GM18907 (cell line): ENCODE results near the gene IDUA.

ENCODE experiments used
- ATAC-seq: cut with Tn5 transposase; IDR thresholded peaks from one replicate; pipeline ENCODE4 v1.9.1; 2021; ENCODE audit warnings: mild to moderate bottlenecking, moderate library complexity; ENCODE audit not compliant: unreplicated experiment

Gene IDUA

GRCh38 chr4:955931-956381 lies 30.9 kb upstream of the IDUA start:
- ATAC-seq: no peak

DNA sequence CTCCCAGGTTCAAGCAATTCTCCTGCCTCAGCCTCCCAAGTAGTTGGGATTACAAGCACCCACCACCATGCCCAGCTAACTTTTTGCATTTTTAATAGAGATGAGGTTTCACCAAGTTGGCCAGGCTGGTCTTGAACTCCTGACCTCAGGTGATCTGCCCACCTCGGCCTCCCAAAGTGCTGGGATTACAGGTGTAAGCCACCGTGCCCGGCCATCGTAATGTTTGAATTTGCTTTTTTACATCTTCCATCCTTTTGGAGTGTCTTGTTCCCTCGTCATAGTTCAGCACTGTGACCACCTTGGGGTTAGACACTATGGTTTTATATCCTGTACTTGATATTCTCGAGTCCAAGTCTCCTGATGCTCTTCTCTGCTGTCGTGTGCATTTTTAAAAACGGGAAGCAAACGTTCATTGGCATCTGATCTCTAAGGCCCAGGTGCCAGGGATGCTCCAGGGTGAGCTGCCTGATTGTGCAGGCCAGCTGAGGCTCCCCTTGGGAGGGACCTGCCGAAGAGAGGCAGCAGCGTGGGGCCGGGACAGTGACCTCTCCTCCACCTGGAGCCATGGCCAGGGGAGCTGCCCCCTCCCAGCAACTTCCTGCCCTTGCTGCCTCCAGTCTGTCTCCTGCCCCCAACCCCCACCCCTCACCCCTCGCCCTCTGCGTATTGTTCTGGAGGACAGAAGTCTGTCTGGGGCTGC lies 30.2 kb upstream of the IDUA start:
- no peak for ATAC-seq

DNA sequence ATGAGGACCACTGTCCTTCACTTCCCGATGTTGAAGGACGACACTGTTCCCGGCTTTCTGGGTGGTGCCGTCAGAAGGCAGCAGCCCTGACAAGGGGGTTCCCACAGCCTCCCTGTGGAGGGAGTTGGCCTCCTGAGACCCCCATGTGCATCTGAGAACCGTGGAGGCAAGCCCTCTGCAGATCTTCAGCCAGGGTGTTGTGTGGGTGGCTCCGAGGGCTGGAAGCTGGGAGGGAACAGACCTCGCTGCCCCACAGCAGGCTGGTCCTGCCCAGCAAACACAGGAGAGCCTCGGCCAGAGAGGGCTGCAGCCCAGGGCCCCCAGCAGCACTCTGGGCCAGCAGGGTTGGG lies 29.6 kb upstream of the IDUA start:
- ATAC-seq: no peak

GRCh38 chr4:957581-958313 lies 29.1 kb upstream of the IDUA start:
- ATAC-seq: no peak

DNA sequence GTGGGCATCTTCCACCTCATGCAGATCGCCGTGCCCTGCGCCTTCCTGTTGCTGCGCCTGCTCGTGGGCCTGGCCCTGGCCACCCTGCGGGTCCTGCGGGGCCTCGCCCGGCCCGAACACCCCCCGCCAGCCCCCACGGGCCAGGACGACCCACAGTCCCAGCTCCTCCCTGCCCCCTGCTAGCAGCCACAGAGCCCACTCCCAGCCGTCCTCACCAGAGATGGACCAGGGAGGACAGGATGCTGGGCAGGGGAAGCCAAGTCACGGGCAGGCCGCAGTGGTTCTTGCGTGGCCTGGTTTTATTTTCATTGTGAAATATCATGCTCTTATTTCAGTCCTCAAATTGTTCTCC lies 28.6 kb upstream of the IDUA start:
- ATAC-seq: no peak

- no peak for ATAC-seq
Observed at GRCh38 chr4:958696-959337, 28.0 kb upstream of the IDUA start.

DNA sequence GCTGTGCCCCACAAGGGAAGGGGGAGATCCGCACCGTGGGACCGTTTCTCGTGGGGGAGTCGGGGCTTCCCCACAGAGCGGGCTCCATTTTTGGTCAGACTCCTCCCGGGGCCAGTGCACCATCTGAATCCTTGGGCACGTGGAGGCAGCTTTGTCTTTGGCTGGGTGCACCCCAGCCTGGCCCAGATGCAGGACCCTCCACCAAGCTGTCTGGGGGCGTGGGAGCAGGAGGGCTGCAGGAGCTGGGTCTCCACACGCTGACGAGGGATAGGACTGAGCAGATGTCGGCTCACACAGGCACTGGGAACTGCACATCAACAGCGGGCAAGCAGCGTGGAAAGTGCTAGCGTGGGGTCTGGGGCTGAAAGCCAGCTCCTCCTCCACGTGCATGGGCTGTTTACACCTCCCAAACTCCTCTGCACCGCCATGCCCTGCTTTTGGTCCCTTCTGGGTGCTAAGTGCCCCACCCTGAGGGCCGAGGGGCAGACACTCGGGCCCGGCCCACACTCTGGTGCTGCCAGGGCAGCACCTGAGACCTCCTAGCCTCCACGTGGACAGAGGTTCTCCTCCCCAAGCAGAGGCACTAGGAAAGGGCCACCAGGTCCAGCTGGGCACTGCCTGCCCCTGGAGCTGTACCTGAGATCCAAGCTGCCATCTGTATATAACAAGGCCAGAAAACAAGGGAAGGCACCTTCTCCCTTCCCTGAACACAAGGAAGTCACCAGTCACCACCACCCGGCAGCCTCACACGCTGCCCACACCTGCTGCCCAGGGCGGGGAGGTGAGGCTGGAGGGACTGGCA lies 27.3 kb upstream of the IDUA start:
- ATAC-seq: no peak

GRCh38 chr4:960140-960635 lies 26.7 kb upstream of the IDUA start:
- no peak for ATAC-seq

DNA sequence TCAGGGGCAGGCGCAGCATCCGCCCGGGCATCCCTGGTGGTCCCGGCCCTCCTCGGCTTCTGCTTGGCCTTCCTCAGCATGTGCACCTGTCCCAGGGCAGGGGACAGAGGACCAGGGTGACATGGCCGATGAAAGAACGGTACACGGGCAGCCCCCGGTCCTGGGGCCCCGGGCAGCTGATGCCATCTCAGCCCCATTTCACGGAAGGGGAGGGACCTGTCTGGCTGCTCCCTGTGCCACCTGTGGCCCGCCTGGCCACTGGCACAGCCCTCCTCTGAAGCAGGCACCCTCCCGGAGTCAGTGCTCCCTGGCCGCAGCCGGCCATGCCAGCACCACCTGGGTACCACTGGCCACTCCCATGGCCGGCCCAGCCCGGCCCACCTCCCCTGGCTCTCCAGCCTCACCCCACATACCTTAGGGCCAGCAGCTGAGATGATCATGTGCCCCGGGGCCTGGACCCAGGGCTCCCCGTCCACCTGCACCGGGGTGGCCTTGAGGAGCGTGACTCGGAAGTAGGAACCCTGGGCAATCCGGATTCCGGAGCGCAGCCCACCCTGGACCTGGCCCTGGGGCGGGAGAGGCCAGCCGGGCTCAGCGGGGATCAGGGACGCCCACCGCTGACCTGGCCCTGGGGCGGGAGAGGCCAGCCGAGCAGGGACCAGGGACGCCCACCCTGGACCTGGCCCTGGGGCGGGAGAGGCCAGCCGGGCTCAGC lies 26.1 kb upstream of the IDUA start:
- no peak for ATAC-seq

DNA sequence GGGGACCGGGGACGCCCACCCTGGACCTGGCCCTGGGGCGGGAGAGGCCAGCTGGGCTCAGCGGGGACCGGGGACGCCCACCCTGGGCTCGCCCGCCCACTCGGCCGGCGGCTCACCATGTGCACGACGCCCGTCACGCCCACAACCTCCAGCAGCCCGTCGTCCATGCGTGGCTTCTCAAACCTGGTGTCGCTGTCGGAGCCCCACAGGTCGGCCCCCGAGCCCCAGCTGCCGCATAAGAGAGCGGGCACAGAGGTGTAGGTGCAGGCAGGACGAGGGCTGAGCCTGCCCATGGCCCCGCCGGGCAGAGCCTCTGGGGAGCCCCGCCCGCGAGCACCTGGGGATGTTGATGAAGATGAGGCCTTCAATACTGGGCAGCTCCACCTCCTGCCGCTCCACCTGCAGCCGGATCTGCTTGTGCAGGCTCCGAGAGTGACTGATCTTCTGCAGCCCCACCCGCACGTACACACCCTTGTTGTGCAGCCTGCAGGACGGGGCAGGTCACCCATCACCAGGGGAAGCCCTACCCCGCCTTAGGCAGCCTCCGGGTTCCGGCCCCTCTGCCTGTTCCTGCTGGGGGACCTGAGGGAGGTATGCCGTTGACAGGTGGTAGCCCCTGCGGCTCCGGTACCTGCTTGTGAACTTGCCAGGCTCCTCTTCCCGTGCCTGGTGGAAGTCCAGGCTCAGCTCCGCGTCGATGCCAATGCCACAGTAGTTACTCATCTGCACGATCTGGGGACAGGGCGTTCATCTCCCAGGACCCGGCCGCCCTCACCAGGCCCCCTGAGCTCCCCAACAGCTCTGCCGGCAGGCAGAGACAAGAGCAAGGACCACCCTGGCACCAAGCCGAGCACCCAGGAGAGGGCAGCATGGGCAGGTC lies 25.3 kb upstream of the IDUA start:
- no peak for ATAC-seq

GRCh38 chr4:962231-963208 lies 24.3 kb upstream of the IDUA start:
- ATAC-seq: no peak

DNA sequence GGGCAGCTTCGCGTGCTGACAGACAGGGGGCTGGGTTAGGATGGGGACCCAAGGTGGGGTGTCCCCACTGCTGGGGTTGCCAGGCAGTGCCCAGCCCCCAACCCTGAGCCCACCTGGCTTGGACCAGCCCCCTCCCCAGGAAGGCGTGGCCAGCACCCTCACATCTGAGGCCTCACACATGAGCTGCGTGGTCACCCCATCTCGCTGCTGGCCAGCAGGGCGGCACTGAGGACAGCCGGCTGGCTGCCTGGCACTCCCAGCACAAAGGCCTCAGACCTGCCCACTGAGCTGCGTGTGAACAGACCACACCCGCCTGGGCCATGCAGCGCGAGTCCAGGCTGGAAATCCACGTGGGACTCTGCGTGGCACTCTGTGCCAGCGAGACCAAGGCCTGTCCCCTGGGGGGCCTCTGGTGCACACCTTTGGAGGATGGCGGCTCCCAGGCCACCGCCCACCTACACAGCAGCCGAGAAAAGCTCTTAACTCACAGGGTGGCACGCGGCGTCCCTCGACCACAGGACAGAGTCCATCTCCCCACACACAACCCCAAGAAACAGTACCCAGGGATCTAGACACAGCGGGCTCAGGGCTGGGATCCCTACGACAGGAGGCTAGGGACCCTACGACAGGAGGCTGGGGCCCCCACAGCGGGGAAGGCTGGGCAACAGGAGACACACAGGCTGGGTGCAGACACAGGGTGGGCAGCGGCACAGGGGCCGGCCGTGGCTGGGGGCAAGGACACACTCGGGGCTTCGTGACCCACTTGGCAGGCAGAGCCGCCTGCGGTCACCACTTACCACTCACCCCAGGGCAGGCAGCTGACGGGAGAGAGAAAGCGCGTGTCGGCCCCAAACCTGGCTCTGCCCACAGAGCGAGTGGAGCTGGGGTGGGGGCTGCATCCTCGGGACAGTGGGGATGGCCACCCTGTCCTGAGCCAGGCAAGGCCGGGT lies 23.3 kb upstream of the IDUA start:
- ATAC-seq: no peak

DNA sequence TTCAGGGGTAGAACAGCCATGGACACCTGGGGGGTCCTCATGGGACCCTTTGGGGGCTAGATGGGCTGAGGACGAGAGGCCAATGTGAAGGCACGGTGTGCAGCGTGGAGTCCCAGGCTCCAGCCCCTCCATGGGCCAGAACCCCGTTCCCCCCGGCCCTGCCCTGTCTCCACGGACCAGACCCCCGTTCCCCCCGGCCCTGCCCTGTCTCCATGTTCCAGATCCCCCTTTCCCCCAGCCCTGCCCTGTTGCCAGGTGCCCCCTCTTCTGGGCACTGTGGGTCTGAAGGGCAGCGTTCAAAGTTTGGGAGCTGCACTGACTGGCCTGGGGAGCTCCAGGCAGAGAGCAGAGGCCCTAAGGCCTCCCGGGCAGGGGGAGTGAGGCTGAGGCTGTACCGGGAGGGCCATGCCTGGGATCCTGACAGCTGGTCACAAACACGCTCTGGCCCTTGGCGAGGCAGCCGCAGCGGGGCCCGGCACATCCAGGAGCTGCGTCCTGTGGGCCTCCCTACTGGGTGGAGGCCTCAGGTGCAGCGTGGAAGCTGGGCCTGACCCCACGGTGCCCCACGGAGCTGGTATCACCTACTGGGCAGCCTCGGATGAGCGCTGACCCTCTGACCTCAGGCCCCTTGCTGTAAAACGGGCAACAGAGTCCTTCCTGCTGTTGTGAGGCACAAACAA lies 22.4 kb upstream of the IDUA start:
- no peak for ATAC-seq

- no peak for ATAC-seq
Observed at GRCh38 chr4:965048-965765, 21.6 kb upstream of the IDUA start.

DNA sequence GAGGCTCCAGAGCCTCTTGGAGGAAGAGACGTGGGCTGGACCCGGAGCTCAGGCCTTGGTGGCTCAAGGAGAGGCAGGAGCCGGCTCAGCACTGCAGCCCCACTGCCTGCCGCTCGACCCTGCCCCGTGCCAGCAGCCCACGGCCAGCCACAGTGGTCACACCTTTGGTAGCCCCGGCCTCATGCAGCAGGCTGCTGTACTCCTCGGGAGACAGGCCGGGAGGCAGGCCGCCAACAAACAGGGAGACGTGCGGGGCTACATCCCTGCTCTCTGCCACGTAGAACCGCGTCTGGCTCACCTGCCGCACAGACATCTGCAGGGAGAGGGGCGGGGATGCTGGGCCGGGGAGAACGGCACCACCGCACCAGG lies 21.1 kb upstream of the IDUA start:
- no peak for ATAC-seq
